Osteoblast (primary cell): ENCODE data around the gene KIAA0232. TPM values are rescaled to one million over a fixed set of nuclear protein-coding genes. Genes with fewer than 3 reads are reported as not detected.
A peak's percentile ranks its signal among the peaks of the same experiment; 100 is the strongest.
"Not testable (repeated sequence)": the region's sequence is repeated elsewhere in the genome, so short reads cannot be mapped to it uniquely, and the experiment has no call there.

ENCODE experiments used
- DNase-seq: peaks from one replicate; pipeline ENCODE4 v3.0.0; 2011; ENCODE audit warnings: low spot score, mixed read lengths; ENCODE audit not compliant: insufficient read length; ENCODE audit errors: missing footprints
- H2AFZ ChIP-seq: 2 replicates; pipeline ENCODE4 v1.6.0; 2011; ENCODE audit warnings: mild to moderate bottlenecking, low read length
- H3K27ac ChIP-seq: 2 replicates; pipeline ENCODE4 v1.5.1; 2011; ENCODE audit warnings: mild to moderate bottlenecking, low read depth, low read length, moderate library complexity
- H3K27me3 ChIP-seq: 2 replicates; pipeline ENCODE4 v1.6.0; 2012; ENCODE audit warnings: mild to moderate bottlenecking, control low read depth, inconsistent platforms, low read length, moderate library complexity; ENCODE audit not compliant: insufficient read depth
- H3K36me3 ChIP-seq: 2 replicates; pipeline ENCODE4 v1.5.1; 2011; ENCODE audit warnings: mild to moderate bottlenecking, low read length, control low read depth, moderate library complexity; ENCODE audit not compliant: insufficient read depth
- H3K4me1 ChIP-seq: 2 replicates; pipeline ENCODE4 v1.5.1; 2011; ENCODE audit warnings: mild to moderate bottlenecking, low read length, control low read depth, moderate library complexity; ENCODE audit not compliant: insufficient read depth
- H3K4me2 ChIP-seq: 2 replicates; pipeline ENCODE4 v1.6.0; 2011; ENCODE audit warnings: mild to moderate bottlenecking, low read length; ENCODE audit not compliant: insufficient read depth
- H3K4me3 ChIP-seq: fragments of 200-600 bp; sonication (generic); 3 replicates; pipeline ENCODE4 v1.5.1; 2012; ENCODE audit warnings: mild to moderate bottlenecking, low read length, inconsistent platforms; ENCODE audit not compliant: insufficient read depth
- H3K79me2 ChIP-seq: 2 replicates; pipeline ENCODE4 v1.6.0; 2012; ENCODE audit warnings: mild to moderate bottlenecking, low read length, control low read depth, inconsistent platforms; ENCODE audit not compliant: insufficient read depth
- H3K9me3 ChIP-seq: 2 replicates; pipeline ENCODE4 v1.5.1; 2011; ENCODE audit warnings: low read depth, low read length, control low read depth
- H4K20me1 ChIP-seq: 2 replicates; pipeline ENCODE4 v1.6.0; 2012; ENCODE audit warnings: mild to moderate bottlenecking, low read length, control low read depth; ENCODE audit not compliant: insufficient read depth
- total RNA-seq: library from RNA; depleted of rRNA; stranded (reverse); fragments of >200 nt; gene quantifications from 2 replicates; pipeline ENCODE4 v1.2.3, GENCODE V29; 2012
- TF ChIP-seq, protein P1 (sequence below): IDR thresholded peaks from 2 replicates; pipeline ENCODE4 v1.5.1; 2011; ENCODE audit warnings: mild to moderate bottlenecking, low read depth, low read length, moderate library complexity; ENCODE audit errors: extremely low read depth

The KIAA0232 gene
- total RNA-seq, 1 donor, result 23.9 TPM

GRCh38 chr4:6910960-6911874, 128.7 kb downstream of the KIAA0232 start:
- no peak overlapping the region for H3K27ac ChIP-seq
- H3K4me1 ChIP-seq, result peaks cover 17% of the 10 kb centered on the region
- no peaks in the 10 kb centered on the region for H3K36me3 ChIP-seq
- H3K4me3 ChIP-seq, result no peak overlapping the region
- no peaks in the 10 kb centered on the region for H3K9me3 ChIP-seq
- TF ChIP-seq, protein P1, sequence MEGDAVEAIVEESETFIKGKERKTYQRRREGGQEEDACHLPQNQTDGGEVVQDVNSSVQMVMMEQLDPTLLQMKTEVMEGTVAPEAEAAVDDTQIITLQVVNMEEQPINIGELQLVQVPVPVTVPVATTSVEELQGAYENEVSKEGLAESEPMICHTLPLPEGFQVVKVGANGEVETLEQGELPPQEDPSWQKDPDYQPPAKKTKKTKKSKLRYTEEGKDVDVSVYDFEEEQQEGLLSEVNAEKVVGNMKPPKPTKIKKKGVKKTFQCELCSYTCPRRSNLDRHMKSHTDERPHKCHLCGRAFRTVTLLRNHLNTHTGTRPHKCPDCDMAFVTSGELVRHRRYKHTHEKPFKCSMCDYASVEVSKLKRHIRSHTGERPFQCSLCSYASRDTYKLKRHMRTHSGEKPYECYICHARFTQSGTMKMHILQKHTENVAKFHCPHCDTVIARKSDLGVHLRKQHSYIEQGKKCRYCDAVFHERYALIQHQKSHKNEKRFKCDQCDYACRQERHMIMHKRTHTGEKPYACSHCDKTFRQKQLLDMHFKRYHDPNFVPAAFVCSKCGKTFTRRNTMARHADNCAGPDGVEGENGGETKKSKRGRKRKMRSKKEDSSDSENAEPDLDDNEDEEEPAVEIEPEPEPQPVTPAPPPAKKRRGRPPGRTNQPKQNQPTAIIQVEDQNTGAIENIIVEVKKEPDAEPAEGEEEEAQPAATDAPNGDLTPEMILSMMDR, result no peak
- H3K79me2 ChIP-seq, result peaks cover 17% of the 10 kb centered on the region
- peaks cover 19% of the 10 kb centered on the region for H3K27me3 ChIP-seq
- peak overlapping the region; percentile 88 for H3K4me2 ChIP-seq
- no peak overlapping the region for H2AFZ ChIP-seq
- DNase-seq, result no peak
- H4K20me1 ChIP-seq, result peaks cover 28% of the 10 kb centered on the region

DNA sequence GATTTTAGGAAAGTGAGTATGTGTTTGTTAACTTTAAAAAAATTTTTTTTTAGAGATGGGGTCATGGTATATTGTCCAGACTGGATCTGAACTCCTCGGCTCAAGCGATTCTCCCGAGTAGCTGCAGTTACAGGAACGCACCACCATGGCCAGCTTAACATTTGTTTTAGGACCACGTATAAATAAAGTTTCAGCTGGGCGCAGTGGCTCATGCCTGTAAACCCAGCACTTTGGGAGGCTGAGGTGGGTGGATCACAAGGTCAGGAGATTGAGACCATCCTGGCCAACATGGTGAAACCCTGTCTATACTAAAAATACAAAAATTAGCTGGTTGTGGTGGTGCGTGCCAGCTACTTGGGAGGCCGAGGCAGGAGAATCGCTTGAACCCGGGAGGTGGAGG, 129.4 kb downstream of the KIAA0232 start:
- not testable (repeated sequence) for DNase-seq

GRCh38 chr4:6912441-6912840, 129.9 kb downstream of the KIAA0232 start:
- peaks cover 37% of the 10 kb centered on the region for H4K20me1 ChIP-seq
- H3K36me3 ChIP-seq, result no peaks in the 10 kb centered on the region
- H3K4me3 ChIP-seq, result no peak overlapping the region
- H3K27me3 ChIP-seq, result peaks cover 7% of the 10 kb centered on the region
- no peak for DNase-seq
- H3K4me2 ChIP-seq, result no peak overlapping the region
- H3K79me2 ChIP-seq, result peaks cover 26% of the 10 kb centered on the region
- H3K9me3 ChIP-seq, result no peaks in the 10 kb centered on the region
- TF ChIP-seq, protein P1, result no peak
- no peak overlapping the region for H3K27ac ChIP-seq
- no peak overlapping the region for H2AFZ ChIP-seq
- H3K4me1 ChIP-seq, result peaks cover 14% of the 10 kb centered on the region

More for the DNA sequence above, 129.4 kb downstream of the KIAA0232 start:
- H3K4me3 ChIP-seq, H2AFZ ChIP-seq, H3K36me3 ChIP-seq, H3K27ac ChIP-seq, H3K4me2 ChIP-seq, H3K9me3 ChIP-seq: not testable (repeated sequence)
- peaks cover 17% of the 10 kb centered on the region for H3K4me1 ChIP-seq
- H4K20me1 ChIP-seq, result peaks cover 33% of the 10 kb centered on the region
- peaks cover 12% of the 10 kb centered on the region for H3K27me3 ChIP-seq
- peaks cover 23% of the 10 kb centered on the region for H3K79me2 ChIP-seq

GRCh38 chr4:6913350-6913905, 130.9 kb downstream of the KIAA0232 start:
- no peak for DNase-seq
- Histone ChIP-seq H3K27me3 (no peaks in the 10 kb centered on the region), H3K27ac (no peak overlapping the region), H4K20me1 (peaks cover 44% of the 10 kb centered on the region), H3K9me3 (no peaks in the 10 kb centered on the region), H2AFZ (no peak overlapping the region), H3K4me2 (no peak overlapping the region), H3K4me3 (no peak overlapping the region), H3K4me1 (peaks cover 7% of the 10 kb centered on the region), H3K36me3 (no peaks in the 10 kb centered on the region), H3K79me2 (peaks cover 26% of the 10 kb centered on the region)
- TF ChIP-seq, protein P1, result no peak
